ENCODE measurements around the gene VEGFC. TPM values are rescaled to one million over a fixed set of nuclear protein-coding genes. Genes with fewer than 3 reads are reported as not detected.

The VEGFC gene
- polyA plus RNA-seq, 1 donor (not counting 4 experiments of a cell fraction or from before 2014, with no cell fraction given), result 19.4 TPM

DNA sequence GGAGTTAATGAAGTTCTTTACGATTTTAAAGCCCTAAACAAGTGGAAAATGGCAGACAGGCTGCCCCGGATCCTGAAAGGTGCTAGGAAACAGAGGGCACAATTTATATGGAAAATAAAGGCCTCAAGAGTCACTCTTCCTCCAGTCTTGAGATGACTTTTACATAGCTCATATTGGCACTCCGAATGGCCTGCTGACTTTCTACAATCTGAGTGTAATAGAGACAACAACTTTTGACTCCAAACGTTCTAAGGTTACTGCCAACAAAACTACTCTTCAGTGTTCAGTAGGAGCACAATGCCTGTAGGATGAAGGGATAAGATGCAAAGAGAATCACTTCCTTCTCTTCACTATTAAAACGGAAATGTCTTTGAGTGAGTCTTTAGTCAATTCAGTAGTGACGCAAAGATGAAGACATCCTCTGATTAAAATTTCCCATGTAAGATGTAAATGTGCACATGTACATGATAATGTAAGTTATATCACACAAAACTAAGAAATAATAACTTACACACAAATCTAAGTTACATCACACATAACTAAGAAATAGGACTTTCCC, 40.5 kb downstream of the VEGFC start:
- peaks cover 15% of the 10 kb centered on the region for H4K20me1 ChIP-seq (ENCODE audit: control insufficient read depth, extremely low read depth, insufficient read depth, low read length)
- H3K9me3 ChIP-seq (ENCODE audit: control insufficient read depth, low read depth, low read length), result no peaks in the 10 kb centered on the region
- DNase-seq (ENCODE audit: low read depth, low spot score) (no peak), FAIRE-seq (no peak)
- no peaks in the 10 kb centered on the region for H3K36me3 ChIP-seq (ENCODE audit: control insufficient read depth in 2 of 2, extremely low read depth in 1 of 2, insufficient read depth in 2 of 2, low read length in 2 of 2)
- peaks cover 3% of the 10 kb centered on the region for H3K9me1 ChIP-seq (ENCODE audit: control insufficient read depth, extremely low read depth, insufficient read depth, low read length)
- dilution Hi-C loops (cut with MboI; ENCODE audit: extremely low pct_ligation_motif_present, low sequenced_read_pairs), result no loop called here
- H3K27me3 ChIP-seq (ENCODE audit: control insufficient read depth, extremely low read depth, insufficient read depth, low read length), result no peaks in the 10 kb centered on the region
- H3K4me2 ChIP-seq (ENCODE audit: control insufficient read depth, extremely low read depth, insufficient read depth, low read depth, low read length), result no peak overlapping the region
- no peak for TF ChIP-seq EZH2 (IDR thresholded peaks at IDR 0.05; ENCODE audit: low read length)
- TF ChIP-seq, protein P1, sequence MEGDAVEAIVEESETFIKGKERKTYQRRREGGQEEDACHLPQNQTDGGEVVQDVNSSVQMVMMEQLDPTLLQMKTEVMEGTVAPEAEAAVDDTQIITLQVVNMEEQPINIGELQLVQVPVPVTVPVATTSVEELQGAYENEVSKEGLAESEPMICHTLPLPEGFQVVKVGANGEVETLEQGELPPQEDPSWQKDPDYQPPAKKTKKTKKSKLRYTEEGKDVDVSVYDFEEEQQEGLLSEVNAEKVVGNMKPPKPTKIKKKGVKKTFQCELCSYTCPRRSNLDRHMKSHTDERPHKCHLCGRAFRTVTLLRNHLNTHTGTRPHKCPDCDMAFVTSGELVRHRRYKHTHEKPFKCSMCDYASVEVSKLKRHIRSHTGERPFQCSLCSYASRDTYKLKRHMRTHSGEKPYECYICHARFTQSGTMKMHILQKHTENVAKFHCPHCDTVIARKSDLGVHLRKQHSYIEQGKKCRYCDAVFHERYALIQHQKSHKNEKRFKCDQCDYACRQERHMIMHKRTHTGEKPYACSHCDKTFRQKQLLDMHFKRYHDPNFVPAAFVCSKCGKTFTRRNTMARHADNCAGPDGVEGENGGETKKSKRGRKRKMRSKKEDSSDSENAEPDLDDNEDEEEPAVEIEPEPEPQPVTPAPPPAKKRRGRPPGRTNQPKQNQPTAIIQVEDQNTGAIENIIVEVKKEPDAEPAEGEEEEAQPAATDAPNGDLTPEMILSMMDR (optimal IDR thresholded peaks at IDR 0.05 in 1 of 3, IDR thresholded peaks at IDR 0.05 in 1 of 3, conservative IDR thresholded peaks at IDR 0.05 in 1 of 3; ENCODE audit: extremely low read depth in 1 of 3, insufficient read depth in 2 of 3, low read length in 3 of 3), result no peak
- H3K4me3 ChIP-seq (ENCODE audit: control insufficient read depth in 2 of 3, extremely low read depth in 1 of 3, insufficient read depth in 2 of 3, low read depth in 1 of 3, low read length in 3 of 3), result no peak overlapping the region
- H3K9ac ChIP-seq (ENCODE audit: control insufficient read depth, extremely low read depth, insufficient read depth, low read length), result no peak overlapping the region
- H3K27ac ChIP-seq (ENCODE audit: control insufficient read depth, insufficient read depth, low read length), result no peak overlapping the region
- peaks cover 92% of the 10 kb centered on the region for H3K79me2 ChIP-seq (ENCODE audit: control insufficient read depth, insufficient read depth, low read length)
- H3K4me1 ChIP-seq (ENCODE audit: control insufficient read depth, extremely low read depth, insufficient read depth, low read length), result peaks cover 7% of the 10 kb centered on the region
- H2AFZ ChIP-seq (ENCODE audit: control insufficient read depth, low read length), result no peak overlapping the region

DNA sequence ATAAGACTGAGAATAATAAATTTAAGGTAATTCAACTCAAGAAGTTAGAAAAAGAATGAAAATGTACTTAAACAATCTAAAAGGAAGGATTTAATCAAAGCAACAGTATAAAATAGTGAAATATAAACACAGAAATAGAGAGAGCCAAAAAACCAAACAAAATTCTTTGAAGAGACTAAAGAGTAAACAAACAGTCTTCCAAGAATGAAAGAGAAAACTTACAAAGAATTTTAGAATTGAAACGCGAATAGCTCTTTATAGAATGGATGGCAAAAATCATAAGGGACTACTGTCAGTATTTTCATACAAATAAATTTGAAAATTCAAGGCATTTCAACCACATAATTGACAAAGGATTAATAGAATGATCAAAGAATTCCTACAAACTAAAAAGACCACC, 41.7 kb downstream of the VEGFC start:
- no peaks in the 10 kb centered on the region for H3K36me3 ChIP-seq (ENCODE audit: control insufficient read depth in 2 of 2, extremely low read depth in 1 of 2, insufficient read depth in 2 of 2, low read length in 2 of 2)
- no peak overlapping the region for H3K9ac ChIP-seq (ENCODE audit: control insufficient read depth, extremely low read depth, insufficient read depth, low read length)
- no peak overlapping the region for H2AFZ ChIP-seq (ENCODE audit: control insufficient read depth, low read length)
- H3K4me3 ChIP-seq (ENCODE audit: control insufficient read depth in 2 of 3, extremely low read depth in 1 of 3, insufficient read depth in 2 of 3, low read depth in 1 of 3, low read length in 3 of 3), result no peak overlapping the region
- no peaks in the 10 kb centered on the region for H3K9me3 ChIP-seq (ENCODE audit: control insufficient read depth, low read depth, low read length)
- no peaks in the 10 kb centered on the region for H3K27me3 ChIP-seq (ENCODE audit: control insufficient read depth, extremely low read depth, insufficient read depth, low read length)
- no peak for TF ChIP-seq EZH2 (IDR thresholded peaks at IDR 0.05; ENCODE audit: low read length)
- TF ChIP-seq, protein P1 (optimal IDR thresholded peaks at IDR 0.05 in 1 of 3, IDR thresholded peaks at IDR 0.05 in 1 of 3, conservative IDR thresholded peaks at IDR 0.05 in 1 of 3; ENCODE audit: extremely low read depth in 1 of 3, insufficient read depth in 2 of 3, low read length in 3 of 3), result no peak
- H3K9me1 ChIP-seq (ENCODE audit: control insufficient read depth, extremely low read depth, insufficient read depth, low read length), result peaks cover 3% of the 10 kb centered on the region
- no peak overlapping the region for H3K27ac ChIP-seq (ENCODE audit: control insufficient read depth, insufficient read depth, low read length)
- peaks cover 90% of the 10 kb centered on the region for H3K79me2 ChIP-seq (ENCODE audit: control insufficient read depth, insufficient read depth, low read length)
- H3K4me1 ChIP-seq (ENCODE audit: control insufficient read depth, extremely low read depth, insufficient read depth, low read length), result peaks cover 11% of the 10 kb centered on the region
- no peak overlapping the region for H3K4me2 ChIP-seq (ENCODE audit: control insufficient read depth, extremely low read depth, insufficient read depth, low read depth, low read length)
- FAIRE-seq (no peak), DNase-seq (ENCODE audit: low read depth, low spot score) (no peak)
- dilution Hi-C loops (cut with MboI; ENCODE audit: extremely low pct_ligation_motif_present, low sequenced_read_pairs), result no loop called here
- peaks cover 12% of the 10 kb centered on the region for H4K20me1 ChIP-seq (ENCODE audit: control insufficient read depth, extremely low read depth, insufficient read depth, low read length)

Data from keratinocyte (primary cell).